SK-N-SH treated with all-trans-retinoic acid at 6 μM for 48 hours (cell line): ENCODE measurements around the gene PLA2G12B.

ENCODE experiments used
- ARNTL ChIP-seq: fragments of 450-650 bp; formaldehyde crosslinking; IDR thresholded peaks from 2 replicates; pipeline ENCODE4 v1.5.0; 2020; ENCODE audit warnings: low read depth, mild to moderate bottlenecking, moderate library complexity, borderline replicate concordance
- BACH2 ChIP-seq: fragments of 250-450 bp; sonication (Bioruptor Pico); IDR thresholded peaks from 2 replicates; pipeline ENCODE4 v1.9.0; 2021; ENCODE audit warnings: mild to moderate bottlenecking, borderline replicate concordance
- ISL1 ChIP-seq: fragments of 250-450 bp; sonication (Bioruptor Pico); IDR thresholded peaks from 2 replicates; pipeline ENCODE4 v2.1.2; 2022; ENCODE audit warnings: mild to moderate bottlenecking, moderate library complexity
- OSR1 ChIP-seq: fragments of 250-450 bp; sonication (Bioruptor Pico); IDR thresholded peaks from 2 replicates; pipeline ENCODE4 v1.8.0; 2022; ENCODE audit warnings: moderate library complexity, mild to moderate bottlenecking, inconsistent platforms
- PATZ1 ChIP-seq: fragments of 250-450 bp; sonication (Bioruptor Pico); IDR thresholded peaks from 2 replicates; pipeline ENCODE4 v1.8.0; 2020; ENCODE audit warnings: mild to moderate bottlenecking, moderate library complexity, borderline replicate concordance
- ZFP30 ChIP-seq: fragments of 450-650 bp; formaldehyde crosslinking; IDR thresholded peaks from 2 replicates; pipeline ENCODE4 v1.5.0; 2022; ENCODE audit warnings: mild to moderate bottlenecking, moderate library complexity
- TF ChIP-seq, protein P1 (sequence below): fragments of 250-450 bp; sonication (Bioruptor Pico); IDR thresholded peaks from 2 replicates; pipeline ENCODE4 v1.8.0; 2021; ENCODE audit warnings: low read depth, mild to moderate bottlenecking, moderate library complexity, borderline replicate concordance

GRCh38 chr10:72898616-72899015 is 56.0 kb downstream of the PLA2G12B start:
- TF ChIP-seq ISL1 (CRISPR knock-in tag) (no peak), ZFP30 (no peak), BACH2 (CRISPR knock-in tag) (no peak), PATZ1 (no peak), ARNTL (CRISPR knock-in tag) (no peak), OSR1 (CRISPR knock-in tag) (no peak)
- TF ChIP-seq, protein P1, sequence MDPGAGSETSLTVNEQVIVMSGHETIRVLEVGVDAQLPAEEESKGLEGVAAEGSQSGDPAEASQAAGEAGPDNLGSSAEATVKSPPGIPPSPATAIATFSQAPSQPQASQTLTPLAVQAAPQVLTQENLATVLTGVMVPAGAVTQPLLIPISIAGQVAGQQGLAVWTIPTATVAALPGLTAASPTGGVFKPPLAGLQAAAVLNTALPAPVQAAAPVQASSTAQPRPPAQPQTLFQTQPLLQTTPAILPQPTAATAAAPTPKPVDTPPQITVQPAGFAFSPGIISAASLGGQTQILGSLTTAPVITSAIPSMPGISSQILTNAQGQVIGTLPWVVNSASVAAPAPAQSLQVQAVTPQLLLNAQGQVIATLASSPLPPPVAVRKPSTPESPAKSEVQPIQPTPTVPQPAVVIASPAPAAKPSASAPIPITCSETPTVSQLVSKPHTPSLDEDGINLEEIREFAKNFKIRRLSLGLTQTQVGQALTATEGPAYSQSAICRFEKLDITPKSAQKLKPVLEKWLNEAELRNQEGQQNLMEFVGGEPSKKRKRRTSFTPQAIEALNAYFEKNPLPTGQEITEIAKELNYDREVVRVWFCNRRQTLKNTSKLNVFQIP (CRISPR knock-in tag): no peak
